ENCODE results near the gene PKN1. TPM values are rescaled to one million over a fixed set of nuclear protein-coding genes. Genes with fewer than 3 reads are reported as not detected.

The PKN1 gene
- total and polyA plus RNA-seq, 9 of the 15 experiments (the other 6 are each of a cell fraction or from before 2014, with no cell fraction given): 0.30 to 228 (median 77.5) TPM

DNA sequence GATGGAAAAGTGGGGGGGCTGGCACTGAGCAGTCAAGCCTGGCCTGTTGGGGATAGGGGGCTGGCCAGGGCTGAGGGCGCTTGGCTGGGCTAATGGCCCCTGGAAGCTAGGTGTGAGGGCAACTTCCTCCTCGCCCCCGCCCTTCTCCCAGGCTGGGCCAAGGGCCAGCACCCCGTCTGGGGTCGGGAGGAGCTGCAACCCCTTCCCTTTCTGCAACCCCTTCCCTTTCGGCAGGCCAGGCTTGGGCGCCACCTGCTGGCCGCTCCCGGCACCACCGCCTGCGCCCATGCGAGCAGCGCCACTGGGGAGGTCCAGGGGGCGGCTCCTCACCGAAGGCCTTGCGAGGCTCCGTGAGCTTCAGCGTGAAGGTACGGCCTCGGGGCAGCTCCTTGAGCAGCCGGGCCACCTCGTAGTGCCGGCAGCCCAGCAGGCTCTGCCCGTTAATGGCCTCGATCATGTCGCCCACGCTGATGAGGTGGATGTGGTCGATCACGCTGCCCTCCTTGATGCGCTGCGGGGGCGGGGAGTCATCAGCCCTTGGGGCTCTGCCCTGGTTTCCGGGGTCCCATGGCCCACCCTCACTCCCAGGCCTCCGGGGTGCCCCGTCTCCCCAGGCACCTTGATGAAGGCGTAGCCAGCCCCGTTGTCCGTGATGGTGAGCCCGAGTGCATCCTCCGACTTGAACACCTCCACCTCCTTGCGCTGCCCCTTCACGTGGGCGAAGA is 47.0 kb downstream of the PKN1 start (continued):
- TF ChIP-seq, protein P1, sequence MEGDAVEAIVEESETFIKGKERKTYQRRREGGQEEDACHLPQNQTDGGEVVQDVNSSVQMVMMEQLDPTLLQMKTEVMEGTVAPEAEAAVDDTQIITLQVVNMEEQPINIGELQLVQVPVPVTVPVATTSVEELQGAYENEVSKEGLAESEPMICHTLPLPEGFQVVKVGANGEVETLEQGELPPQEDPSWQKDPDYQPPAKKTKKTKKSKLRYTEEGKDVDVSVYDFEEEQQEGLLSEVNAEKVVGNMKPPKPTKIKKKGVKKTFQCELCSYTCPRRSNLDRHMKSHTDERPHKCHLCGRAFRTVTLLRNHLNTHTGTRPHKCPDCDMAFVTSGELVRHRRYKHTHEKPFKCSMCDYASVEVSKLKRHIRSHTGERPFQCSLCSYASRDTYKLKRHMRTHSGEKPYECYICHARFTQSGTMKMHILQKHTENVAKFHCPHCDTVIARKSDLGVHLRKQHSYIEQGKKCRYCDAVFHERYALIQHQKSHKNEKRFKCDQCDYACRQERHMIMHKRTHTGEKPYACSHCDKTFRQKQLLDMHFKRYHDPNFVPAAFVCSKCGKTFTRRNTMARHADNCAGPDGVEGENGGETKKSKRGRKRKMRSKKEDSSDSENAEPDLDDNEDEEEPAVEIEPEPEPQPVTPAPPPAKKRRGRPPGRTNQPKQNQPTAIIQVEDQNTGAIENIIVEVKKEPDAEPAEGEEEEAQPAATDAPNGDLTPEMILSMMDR (IDR thresholded peaks at IDR 0.05 in 2 of 3, conservative IDR thresholded peaks at IDR 0.05 in 1 of 3; ENCODE audit: insufficient read depth in 2 of 3, low read depth in 1 of 3, low read length in 3 of 3): peak; percentile 87 to 97 (median 95)
- TF ChIP-seq ZNF589 (CRISPR knock-in tag; IDR thresholded peaks at IDR 0.05; ENCODE audit: low read depth) (no peak), POLR2H (tag; IDR thresholded peaks at IDR 0.05; ENCODE audit: low read depth) (no peak), NRF1 (conservative IDR thresholded peaks at IDR 0.05 in 1 of 2, IDR thresholded peaks at IDR 0.05 in 1 of 2) (peak; percentile 24 to 48; a peak in 2 of 4 replicates), MCM5 (IDR thresholded peaks at IDR 0.05; ENCODE audit: low read depth) (no peak), RCOR1 (IDR thresholded peaks at IDR 0.05; ENCODE audit: borderline replicate concordance in 1 of 2, low read depth in 2 of 2, low read length in 2 of 2) (no peak), ARHGAP35 (IDR thresholded peaks at IDR 0.05; ENCODE audit: partially characterized antibody) (no peak), TAF15 (IDR thresholded peaks at IDR 0.05; ENCODE audit: low read depth, low read length) (no peak), TGIF2 (CRISPR knock-in tag; IDR thresholded peaks at IDR 0.05) (no peak), STAT5B (CRISPR knock-in tag; IDR thresholded peaks at IDR 0.05) (no peak), TAF9B (IDR thresholded peaks at IDR 0.05; ENCODE audit: partially characterized antibody) (no peak), STAG1 (CRISPR knock-in tag; IDR thresholded peaks at IDR 0.05; ENCODE audit: borderline replicate concordance) (peak; percentile 76; the same call in 1 of the 2 replicates), ZNF830 (CRISPR knock-in tag; IDR thresholded peaks at IDR 0.05) (no peak), SREBF2 (CRISPR knock-in tag; IDR thresholded peaks at IDR 0.05) (no peak), CHD1 (IDR thresholded peaks at IDR 0.05; ENCODE audit: low read length) (no peak), HNRNPLL (IDR thresholded peaks at IDR 0.05; ENCODE audit: low read depth, low read length, poor library complexity, severe bottlenecking) (no peak), JUNB (CRISPR knock-in tag; conservative IDR thresholded peaks at IDR 0.05) (no peak), GABPB1 (CRISPR knock-in tag; IDR thresholded peaks at IDR 0.05) (0 out of 2 replicates have a peak, but pooled peaks have one; percentile 14), HDAC2 (IDR thresholded peaks at IDR 0.05) (no peak)
- TF ChIP-seq, protein P2, sequence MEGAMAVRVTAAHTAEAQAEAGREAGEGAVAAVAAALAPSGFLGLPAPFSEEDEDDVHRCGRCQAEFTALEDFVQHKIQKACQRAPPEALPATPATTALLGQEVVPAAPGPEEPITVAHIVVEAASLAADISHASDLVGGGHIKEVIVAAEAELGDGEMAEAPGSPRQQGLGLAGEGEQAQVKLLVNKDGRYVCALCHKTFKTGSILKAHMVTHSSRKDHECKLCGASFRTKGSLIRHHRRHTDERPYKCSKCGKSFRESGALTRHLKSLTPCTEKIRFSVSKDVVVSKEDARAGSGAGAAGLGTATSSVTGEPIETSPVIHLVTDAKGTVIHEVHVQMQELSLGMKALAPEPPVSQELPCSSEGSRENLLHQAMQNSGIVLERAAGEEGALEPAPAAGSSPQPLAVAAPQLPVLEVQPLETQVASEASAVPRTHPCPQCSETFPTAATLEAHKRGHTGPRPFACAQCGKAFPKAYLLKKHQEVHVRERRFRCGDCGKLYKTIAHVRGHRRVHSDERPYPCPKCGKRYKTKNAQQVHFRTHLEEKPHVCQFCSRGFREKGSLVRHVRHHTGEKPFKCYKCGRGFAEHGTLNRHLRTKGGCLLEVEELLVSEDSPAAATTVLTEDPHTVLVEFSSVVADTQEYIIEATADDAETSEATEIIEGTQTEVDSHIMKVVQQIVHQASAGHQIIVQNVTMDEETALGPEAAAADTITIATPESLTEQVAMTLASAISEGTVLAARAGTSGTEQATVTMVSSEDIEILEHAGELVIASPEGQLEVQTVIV (CRISPR knock-in tag; IDR thresholded peaks at IDR 0.05; ENCODE audit: borderline replicate concordance): no peak
- TF ChIP-seq, protein P3, sequence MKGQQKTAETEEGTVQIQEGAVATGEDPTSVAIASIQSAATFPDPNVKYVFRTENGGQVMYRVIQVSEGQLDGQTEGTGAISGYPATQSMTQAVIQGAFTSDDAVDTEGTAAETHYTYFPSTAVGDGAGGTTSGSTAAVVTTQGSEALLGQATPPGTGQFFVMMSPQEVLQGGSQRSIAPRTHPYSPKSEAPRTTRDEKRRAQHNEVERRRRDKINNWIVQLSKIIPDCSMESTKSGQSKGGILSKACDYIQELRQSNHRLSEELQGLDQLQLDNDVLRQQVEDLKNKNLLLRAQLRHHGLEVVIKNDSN (CRISPR knock-in tag; IDR thresholded peaks at IDR 0.05): no peak
- TF ChIP-seq, protein P4, sequence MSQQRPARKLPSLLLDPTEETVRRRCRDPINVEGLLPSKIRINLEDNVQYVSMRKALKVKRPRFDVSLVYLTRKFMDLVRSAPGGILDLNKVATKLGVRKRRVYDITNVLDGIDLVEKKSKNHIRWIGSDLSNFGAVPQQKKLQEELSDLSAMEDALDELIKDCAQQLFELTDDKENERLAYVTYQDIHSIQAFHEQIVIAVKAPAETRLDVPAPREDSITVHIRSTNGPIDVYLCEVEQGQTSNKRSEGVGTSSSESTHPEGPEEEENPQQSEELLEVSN (IDR thresholded peaks at IDR 0.05; ENCODE audit: borderline replicate concordance in 1 of 2, extremely low read depth in 1 of 2, insufficient read depth in 1 of 2, insufficient read length in 1 of 2, low read depth in 1 of 2, low read length in 1 of 2, poor library complexity in 1 of 2, severe bottlenecking in 1 of 2): peak in 1 of 2 experiments; percentile 39
